ENCODE data around the gene KATNAL1.

DNA sequence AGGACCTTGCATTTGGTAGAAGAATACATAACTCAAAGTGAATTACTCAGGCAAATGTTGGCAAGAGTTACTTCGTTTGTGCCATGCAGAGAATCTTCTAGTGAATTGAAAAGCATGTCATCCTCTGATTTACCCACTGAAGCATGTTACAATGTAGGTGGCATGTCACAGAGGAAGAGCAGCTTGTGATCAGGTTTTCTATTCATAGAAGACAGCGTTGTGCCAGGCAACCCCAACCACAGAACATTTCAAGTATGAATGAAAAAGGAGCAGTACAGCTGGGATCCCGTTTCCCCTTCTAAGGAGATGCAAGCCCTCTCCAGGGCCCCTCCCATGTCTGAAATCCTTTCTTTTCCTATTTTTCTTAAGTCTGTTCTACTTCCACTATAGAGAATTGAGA, 6.0 kb upstream of the KATNAL1 start:
- TF ChIP-seq BRCA1 (IDR thresholded peaks at IDR 0.05; ENCODE audit: low read depth, low read length) (no peak), NR2C2 (IDR thresholded peaks at IDR 0.05; ENCODE audit: borderline replicate concordance, control insufficient read depth, insufficient read length, low read depth) (no peak), KLF5 (IDR thresholded peaks at IDR 0.05; ENCODE audit: partially characterized antibody) (no peak)
